ENCODE data around the gene CACNA1H. TPM values are rescaled to one million over a fixed set of nuclear protein-coding genes. Genes with fewer than 3 reads are reported as not detected.

CACNA1H gene
- total RNA-seq, 1 donor from 2014 or later = 36.2 TPM

GRCh38 chr16:1142911-1143310 lies 10.0 kb upstream of the CACNA1H start:
- DNase-seq (ENCODE audit: low read depth) = no peak

GRCh38 chr16:1143761-1144450 lies 9.0 kb upstream of the CACNA1H start:
- DNase-seq (ENCODE audit: low read depth) = no peak

- DNase-seq (ENCODE audit: low read depth) = peak; percentile 25
Observed at GRCh38 chr16:1144476-1145382, 8.2 kb upstream of the CACNA1H start.

GRCh38 chr16:1145383-1146100 lies 7.4 kb upstream of the CACNA1H start:
- no peak for DNase-seq (ENCODE audit: low read depth)

- no peak for DNase-seq (ENCODE audit: low read depth)
Observed at GRCh38 chr16:1146409-1146808, 6.5 kb upstream of the CACNA1H start.

GRCh38 chr16:1147027-1147426 lies 5.9 kb upstream of the CACNA1H start:
- DNase-seq (ENCODE audit: low read depth) = no peak

- no peak for DNase-seq (ENCODE audit: low read depth)
Observed at GRCh38 chr16:1149101-1149636, 3.7 kb upstream of the CACNA1H start.

GRCh38 chr16:1150511-1150982 lies 2.4 kb upstream of the CACNA1H start:
- DNase-seq (ENCODE audit: low read depth) = no peak

GRCh38 chr16:1151424-1152122 lies 1.3 kb upstream of the CACNA1H start:
- no peak for DNase-seq (ENCODE audit: low read depth)

- no peak for DNase-seq (ENCODE audit: low read depth)
Observed at GRCh38 chr16:1152123-1152638, 725 bp upstream of the CACNA1H start.

GRCh38 chr16:1153480-1154160 lies 714 bp downstream of the CACNA1H start:
- DNase-seq (ENCODE audit: low read depth) = no peak

GRCh38 chr16:1154291-1154886 lies 1.5 kb downstream of the CACNA1H start:
- DNase-seq (ENCODE audit: low read depth) = no peak

- no peak for DNase-seq (ENCODE audit: low read depth)
Observed at GRCh38 chr16:1154887-1155331, 2.0 kb downstream of the CACNA1H start.

GRCh38 chr16:1155353-1156054 lies 2.6 kb downstream of the CACNA1H start:
- DNase-seq (ENCODE audit: low read depth) = no peak

GRCh38 chr16:1156055-1156982 lies 3.4 kb downstream of the CACNA1H start:
- DNase-seq (ENCODE audit: low read depth) = no peak

- DNase-seq (ENCODE audit: low read depth) = no peak
Observed at GRCh38 chr16:1156983-1157638, 4.2 kb downstream of the CACNA1H start.

GRCh38 chr16:1157639-1158455 lies 4.9 kb downstream of the CACNA1H start:
- DNase-seq (ENCODE audit: low read depth) = no peak
